WI38 (cell line): Measurements from ENCODE around the gene PPP2R5A.

Source experiments
- H3K4me3 ChIP-seq: 2 replicates; pipeline ENCODE4 v1.5.1; 2011; ENCODE audit warnings: low read depth, mild to moderate bottlenecking, control low read depth, low read length
- CTCF ChIP-seq: IDR thresholded peaks from 2 replicates; pipeline ENCODE4 v1.5.1; 2012; ENCODE audit warnings: low read depth, mild to moderate bottlenecking, control low read depth, low read length

PPP2R5A gene

GRCh38 chr1:212341090-212341489, 55.9 kb downstream of the PPP2R5A start:
- TF ChIP-seq CTCF, result no peak
- H3K4me3 ChIP-seq, result no peak overlapping the region

GRCh38 chr1:212344905-212345304, 59.7 kb downstream of the PPP2R5A start:
- TF ChIP-seq CTCF, result no peak
- H3K4me3 ChIP-seq, result no peak overlapping the region

GRCh38 chr1:212346601-212347000, 61.4 kb downstream of the PPP2R5A start:
- TF ChIP-seq CTCF, result no peak
- no peak overlapping the region for H3K4me3 ChIP-seq

GRCh38 chr1:212351588-212352362, 66.6 kb downstream of the PPP2R5A start:
- H3K4me3 ChIP-seq, result no peak overlapping the region
- TF ChIP-seq CTCF, result no peak

GRCh38 chr1:212353181-212353580, 68.0 kb downstream of the PPP2R5A start:
- H3K4me3 ChIP-seq, result no peak overlapping the region
- TF ChIP-seq CTCF, result no peak

- H3K4me3 ChIP-seq, result no peak overlapping the region
- TF ChIP-seq CTCF, result no peak
Observed at GRCh38 chr1:212354464-212354863, 69.3 kb downstream of the PPP2R5A start.

GRCh38 chr1:212355230-212355969, 70.2 kb downstream of the PPP2R5A start:
- TF ChIP-seq CTCF, result no peak
- H3K4me3 ChIP-seq, result no peak overlapping the region
